GM18907 (cell line): ENCODE measurements around the gene SCPEP1.
"Not testable (repeated sequence)": the region's sequence is repeated elsewhere in the genome, so short reads cannot be mapped to it uniquely, and the experiment has no call there.

Experiments used
- ATAC-seq: cut with Tn5 transposase; IDR thresholded peaks from one replicate; pipeline ENCODE4 v1.9.1; 2021; ENCODE audit warnings: mild to moderate bottlenecking, moderate library complexity; ENCODE audit not compliant: unreplicated experiment

The SCPEP1 gene, protein sequence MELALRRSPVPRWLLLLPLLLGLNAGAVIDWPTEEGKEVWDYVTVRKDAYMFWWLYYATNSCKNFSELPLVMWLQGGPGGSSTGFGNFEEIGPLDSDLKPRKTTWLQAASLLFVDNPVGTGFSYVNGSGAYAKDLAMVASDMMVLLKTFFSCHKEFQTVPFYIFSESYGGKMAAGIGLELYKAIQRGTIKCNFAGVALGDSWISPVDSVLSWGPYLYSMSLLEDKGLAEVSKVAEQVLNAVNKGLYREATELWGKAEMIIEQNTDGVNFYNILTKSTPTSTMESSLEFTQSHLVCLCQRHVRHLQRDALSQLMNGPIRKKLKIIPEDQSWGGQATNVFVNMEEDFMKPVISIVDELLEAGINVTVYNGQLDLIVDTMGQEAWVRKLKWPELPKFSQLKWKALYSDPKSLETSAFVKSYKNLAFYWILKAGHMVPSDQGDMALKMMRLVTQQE

DNA sequence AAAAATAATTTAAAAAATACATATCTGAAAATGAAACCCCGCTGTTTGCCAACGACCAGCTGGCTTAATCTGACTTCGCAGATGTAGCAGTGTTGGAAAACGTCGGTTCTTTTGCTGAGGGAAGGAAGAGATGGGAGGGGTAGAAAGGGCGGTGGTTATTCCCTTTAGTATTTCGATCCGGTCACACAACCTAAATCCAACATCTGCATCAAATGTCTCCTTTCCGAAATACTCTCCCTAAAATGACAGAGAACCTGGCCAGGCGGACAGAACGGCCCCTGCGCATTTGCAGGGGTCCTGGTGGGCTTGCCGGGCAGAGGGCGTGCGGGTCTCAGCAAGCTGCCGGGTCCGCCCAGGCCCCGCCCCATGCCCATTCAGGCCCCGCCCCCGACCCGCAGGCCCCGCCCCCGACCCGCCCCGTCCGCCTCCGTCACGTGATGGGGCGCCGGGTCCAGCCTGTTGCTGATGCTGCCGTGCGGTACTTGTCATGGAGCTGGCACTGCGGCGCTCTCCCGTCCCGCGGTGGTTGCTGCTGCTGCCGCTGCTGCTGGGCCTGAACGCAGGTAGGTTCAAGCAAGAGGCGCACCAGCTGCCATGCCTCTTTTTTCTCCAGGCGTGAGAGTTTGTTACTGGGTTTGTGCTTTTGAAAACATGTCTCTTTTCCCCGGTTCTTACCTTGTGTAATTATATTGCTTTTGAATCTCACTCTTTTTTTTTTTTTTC, at the start of gene SCPEP1:
Gene SCPEP1, plus strand, starts transcription at position 459 of the 723 bp plus-strand sequence. Its CDS starts 29 bp downstream, at position 488.
- ATAC-seq, result peak; percentile 69

DNA sequence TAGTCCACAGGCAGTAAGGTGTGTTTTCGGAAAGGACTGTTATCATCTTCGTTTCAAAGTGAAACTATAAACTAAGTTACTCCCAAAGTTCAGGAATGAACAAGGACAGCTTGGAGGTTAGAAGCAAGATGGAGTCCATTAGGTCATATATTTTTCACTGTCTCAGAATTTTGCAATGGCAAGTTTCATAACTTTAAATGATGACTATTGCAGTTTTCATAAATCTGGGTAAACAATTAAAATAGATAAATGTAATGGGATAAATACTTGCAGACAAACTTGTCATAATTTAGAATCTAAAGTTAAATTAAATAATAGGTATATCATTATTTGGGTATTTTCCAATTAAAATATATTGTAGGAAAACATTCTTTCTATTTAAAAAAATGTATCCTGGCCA, 49.3 kb upstream of the SCPEP1 start:
- no peak for ATAC-seq

DNA sequence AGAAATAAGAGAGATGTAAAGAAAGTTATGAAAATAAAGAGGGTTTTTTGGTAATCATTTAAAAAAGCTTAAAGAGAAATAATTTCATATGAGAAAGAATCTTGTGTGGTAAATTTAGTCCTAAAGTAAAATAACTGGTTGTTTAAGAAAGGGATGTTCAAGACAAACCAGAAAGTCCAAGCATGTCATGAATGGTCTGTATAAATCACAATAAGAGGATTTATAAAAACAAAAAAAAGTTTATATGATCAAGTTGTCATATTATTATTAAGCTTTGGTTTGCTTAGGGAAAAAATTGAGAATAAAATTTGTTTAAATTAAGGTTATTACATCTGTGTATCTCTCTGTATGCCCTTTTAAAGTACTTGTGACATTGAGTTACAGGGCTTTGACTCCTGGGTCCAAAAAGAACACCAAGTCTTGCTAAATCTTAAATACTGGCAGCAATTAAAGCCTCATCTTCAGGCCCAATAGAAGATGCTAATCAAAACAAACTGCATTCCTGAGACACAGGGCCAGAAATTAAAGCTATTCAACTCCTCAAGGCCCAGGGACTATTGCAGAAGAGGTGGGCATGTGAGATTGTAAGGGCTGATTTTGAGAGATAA, 48.5 kb upstream of the SCPEP1 start:
- ATAC-seq, result no peak

DNA sequence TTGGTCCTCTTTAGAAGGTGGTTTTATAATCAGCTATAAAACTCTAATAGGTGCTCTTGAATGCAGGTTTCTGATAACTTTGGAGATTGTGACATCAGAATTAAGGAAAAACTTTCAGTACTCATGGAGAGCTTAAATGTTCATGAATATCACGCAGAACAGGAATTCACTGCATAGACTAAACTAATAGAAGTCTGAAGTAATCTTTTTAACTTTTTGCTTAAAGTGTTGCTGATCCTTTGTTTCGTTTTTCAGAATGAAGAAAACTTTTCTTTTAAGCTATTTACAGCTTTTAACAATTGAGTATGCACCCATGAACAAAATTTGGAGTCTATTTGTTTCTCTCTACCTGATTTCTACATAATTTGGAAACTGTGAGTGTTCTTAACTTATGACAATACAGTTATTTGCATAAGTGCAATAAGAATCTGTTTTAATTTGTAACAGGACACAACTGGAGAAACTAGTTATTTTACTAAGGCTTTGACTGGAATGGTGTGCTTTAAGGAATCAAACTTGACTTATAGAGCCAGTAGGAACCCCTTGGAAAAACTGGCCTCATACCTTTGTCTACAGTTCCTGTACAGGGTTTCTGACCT, 47.1 kb upstream of the SCPEP1 start:
- no peak for ATAC-seq

DNA sequence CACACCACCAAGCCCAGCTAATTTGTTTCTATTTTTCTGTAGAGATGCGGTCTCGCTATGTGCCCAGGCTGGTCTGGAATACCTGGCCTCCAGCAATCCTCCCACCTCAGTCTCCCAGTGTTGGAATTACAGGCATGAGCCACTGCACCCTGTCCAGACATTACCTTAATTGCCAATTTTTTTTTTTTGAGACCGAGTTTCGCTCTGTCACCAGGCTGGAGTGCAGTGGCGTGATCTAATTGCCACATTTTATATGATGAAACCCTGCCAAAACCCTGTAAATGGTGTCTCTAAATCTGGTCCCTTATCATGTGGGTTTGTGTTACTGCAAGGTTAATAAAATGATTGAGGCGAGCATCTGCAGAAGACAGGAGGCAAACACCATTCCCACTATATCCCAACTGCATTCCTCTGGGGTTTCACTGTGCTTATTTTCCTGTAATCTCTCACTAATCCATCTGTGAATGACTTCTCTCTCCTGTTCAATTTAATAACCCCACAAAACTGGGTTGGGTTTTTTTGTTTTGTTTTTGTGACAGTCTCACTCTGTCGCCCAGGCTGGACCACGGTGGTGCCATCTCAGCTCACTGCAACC, 44.7 kb upstream of the SCPEP1 start:
- ATAC-seq, result no peak

DNA sequence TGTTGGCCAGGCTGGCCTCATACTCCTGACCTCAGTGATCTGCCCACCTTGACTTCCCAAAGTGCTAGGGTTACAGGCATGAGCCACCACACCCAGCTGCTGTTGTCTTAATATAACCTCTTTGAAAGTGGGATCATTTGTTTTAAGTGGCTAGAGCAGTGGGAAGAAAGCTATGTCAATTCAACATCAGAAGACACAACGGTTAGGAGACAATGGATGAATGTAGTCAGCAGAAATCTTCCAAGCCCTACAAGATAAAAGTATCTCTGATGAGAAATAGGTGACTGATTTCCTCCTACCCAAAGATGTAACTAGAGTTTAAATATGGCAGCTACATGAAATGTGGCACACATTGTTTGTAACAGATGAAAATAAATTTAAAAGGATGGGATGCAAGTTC, 44.1 kb upstream of the SCPEP1 start:
- ATAC-seq, result no peak

DNA sequence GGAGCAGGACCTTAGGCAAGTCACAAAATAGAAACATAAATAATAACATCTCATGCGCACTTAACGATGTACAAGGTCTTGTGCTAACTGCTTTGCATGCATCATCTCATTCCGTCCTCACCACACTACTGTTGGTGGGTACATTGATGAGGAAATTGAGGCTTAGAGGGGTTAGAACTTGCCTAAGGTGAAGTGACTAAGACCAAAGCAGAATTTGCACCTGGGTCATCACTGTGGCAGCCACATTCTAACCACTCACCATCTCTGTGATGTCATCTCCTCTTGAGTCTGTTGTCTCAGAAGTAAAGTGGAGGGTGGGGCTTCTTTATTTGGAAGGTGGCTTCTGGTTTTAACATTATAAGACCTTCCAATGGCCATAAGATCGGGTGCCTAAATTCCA, 43.7 kb upstream of the SCPEP1 start:
- ATAC-seq, result no peak

DNA sequence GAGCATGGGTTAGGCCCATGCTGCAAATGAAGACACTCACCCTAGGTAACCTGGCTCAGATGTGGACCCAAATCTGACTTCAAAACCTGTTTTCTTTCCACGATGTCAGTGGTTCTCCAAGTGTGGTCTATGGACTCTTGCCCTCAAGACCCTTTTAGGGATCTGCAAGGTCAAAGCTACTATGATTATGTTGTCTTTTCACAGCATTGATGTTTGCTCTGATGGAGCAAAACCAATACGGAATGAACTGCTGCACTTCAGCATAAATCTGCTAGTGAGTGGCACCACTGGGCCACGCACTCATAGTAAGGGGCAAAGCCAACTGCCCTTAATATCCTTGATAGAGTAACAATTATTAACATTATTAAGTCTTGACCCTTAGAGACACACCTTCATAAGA, 42.5 kb upstream of the SCPEP1 start:
- no peak for ATAC-seq

DNA sequence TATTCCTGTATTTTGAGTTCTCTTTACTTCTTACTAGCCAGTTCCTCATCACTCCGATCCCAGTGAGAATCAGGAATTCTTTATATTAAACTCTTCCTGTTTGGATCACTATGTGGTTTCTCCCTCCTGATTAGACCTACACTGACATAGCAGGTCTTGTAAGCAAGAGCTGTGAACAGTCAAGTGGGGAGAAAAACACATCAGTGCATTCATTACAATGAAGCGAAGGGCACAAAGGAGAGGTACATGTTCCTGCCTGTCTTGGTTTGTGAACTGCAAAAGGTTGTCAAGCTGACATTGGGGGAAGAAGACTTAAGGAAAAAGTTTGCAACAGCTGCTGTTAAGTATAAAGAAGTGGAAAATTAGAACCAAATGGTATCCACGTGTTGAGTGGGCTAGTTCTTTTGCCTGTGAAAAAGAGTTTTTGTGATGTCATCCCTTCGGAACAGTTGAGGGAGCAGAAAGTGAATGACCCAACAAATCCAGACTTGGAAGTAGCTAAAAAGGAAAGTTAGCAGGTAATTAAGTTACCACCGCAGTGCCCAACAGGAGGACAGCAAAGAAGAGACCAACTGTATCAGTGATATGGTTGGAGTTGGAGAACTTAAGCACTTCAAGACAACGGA, 41.1 kb upstream of the SCPEP1 start:
- ATAC-seq, result no peak

DNA sequence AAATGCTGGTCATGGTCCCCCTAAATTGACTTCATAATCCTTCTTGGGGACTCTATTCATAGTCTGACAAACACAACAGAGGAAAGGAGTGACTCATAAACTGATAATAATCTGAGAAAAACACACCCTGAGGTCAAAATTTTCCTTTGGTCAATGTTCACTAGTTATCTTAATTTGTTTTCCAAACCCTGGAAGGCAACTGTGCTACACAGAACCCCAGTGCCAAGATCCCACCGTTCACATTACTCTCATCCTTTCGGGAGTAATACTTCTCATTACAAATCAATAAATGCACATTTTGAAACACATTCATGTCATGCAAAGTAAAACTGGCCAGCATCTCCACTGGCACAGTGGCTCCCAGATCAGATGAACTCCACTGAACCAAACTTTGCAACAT, 40.2 kb upstream of the SCPEP1 start:
- ATAC-seq, result no peak

DNA sequence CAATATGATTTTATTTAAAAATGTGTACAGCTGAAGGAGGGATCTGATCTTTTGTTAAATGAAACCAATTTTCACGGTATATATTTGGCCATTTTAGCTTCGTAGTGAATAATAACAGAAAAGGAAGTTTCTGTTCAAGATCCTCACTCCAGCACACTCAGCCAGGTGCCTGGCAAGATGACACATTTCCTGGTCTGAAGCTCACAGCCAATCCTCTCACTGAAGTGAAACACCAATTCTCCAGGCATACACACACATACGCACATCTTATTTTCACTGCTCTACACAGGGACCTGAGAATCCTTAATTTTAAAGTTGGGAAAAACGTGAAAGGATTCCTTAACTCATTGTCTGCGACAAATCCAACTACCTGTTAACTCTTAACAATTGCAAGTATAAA, 39.7 kb upstream of the SCPEP1 start:
- not testable (repeated sequence) for ATAC-seq

DNA sequence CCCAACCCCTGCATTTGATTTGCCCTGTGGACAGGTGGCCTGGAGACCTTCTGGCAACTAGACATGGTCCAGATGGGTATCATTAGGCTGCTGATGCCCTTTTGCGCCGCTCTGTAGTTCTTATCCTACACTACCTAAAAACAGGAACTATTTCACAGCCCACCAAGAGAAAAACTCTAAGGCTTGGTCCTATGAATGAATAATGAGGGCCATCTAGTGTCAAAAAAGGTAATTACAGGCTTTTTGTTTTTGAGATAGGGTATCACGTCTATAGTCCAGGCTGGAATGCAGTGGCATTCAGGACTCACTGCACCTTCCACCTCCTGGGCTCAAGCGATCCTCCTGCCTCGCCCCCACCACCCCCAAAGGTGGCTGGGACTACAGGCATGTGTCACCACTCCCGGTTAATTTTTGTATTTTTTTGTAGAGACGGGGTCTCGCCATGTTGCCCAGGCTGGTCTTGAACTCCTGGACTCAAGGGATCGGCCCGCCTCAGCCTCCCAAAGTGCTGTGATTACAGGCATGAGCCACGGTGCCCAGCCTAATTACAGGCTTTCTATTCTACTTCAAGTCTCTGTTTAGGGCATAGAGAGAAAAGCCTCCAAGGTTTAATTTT, 38.0 kb upstream of the SCPEP1 start:
- ATAC-seq, result peak; percentile 55

DNA sequence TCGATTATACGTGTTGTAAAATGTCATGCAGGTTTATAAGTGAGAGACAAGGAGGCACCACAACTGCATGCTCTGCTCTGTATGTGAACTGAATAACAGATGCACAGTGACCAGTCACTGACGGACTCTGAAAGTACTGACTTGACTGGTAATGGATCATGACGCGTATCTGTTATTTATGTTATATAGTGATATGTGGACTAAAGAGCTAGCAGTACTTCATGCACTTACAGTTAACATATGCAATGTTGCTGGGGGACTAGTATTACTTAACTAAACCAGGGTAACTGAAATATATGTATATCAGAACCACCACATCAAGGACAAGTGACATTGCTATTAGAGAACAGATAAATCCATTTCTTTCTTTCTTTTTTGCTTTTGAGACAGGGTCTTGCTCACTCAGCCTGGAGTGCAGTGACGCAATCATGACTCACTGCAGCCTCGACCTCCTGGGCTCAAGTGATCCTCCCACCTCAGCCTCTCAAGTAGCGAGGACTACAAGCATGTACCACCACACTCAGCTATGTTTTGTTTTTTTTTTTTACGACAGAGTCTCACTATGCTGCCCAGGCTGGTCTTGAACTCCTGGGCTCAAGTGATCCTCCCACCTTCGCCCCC, 34.3 kb upstream of the SCPEP1 start:
- no peak for ATAC-seq

DNA sequence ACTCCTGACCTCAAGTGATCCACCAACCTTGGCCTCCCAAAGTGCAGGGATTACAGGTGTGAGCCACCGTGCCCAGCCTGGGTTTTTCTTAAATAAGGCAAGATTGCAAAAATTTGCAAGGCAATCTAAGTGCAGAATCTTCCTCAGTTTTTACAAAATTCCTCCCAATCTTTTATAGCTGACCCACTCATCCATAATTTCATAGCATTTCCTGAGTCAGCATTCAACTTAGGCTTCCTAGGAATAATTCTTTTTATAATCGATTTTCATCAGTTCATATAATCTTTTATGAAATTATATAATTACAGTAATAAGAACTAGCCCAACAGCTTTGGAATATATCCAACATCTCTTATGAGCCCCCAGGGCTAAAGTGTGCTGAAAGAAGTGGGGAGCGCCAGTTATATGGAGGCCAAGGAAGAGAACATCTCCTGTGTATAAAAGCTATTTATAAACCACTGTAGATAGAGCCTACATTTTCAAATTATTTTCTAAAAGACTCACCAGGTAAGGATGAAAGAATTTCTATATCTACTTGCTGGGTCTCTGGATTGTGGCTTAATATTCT, 31.9 kb upstream of the SCPEP1 start:
- ATAC-seq, result no peak

DNA sequence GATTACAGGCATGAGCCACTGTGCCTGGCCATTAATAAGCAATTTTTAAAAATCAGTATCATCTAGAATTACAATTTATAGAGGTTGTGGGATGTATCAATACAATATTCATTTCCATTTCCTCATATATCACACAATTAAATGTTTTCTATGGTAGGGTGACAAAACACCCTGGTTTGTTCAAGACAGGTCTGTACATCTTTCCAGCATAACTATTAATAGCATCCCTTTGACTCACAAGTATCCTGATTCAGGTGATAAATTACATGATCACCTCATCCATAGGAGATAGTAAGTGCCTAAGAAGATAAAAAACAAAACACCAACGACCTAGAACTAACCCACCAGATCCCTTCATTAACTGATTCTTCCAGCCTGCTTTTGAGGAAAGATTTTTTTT, 30.2 kb upstream of the SCPEP1 start:
- ATAC-seq, result no peak

DNA sequence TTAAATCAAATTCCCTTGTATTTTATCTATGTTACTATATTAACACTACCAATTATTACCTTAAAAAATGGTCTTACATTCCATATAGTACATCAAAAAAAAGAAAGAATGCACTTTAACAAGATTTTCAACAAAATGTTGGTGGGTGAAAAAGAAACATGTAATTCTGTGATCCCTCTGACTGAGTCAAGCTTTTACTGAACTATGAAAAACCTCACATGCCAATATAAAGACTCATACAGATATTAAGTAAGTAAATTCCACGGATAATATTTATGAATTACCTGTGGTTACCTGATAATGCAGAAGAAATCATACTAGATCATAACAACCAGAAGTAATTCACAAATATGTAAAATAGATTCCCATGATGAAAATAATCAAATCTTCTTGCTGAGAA, 29.4 kb upstream of the SCPEP1 start:
- no peak for ATAC-seq

DNA sequence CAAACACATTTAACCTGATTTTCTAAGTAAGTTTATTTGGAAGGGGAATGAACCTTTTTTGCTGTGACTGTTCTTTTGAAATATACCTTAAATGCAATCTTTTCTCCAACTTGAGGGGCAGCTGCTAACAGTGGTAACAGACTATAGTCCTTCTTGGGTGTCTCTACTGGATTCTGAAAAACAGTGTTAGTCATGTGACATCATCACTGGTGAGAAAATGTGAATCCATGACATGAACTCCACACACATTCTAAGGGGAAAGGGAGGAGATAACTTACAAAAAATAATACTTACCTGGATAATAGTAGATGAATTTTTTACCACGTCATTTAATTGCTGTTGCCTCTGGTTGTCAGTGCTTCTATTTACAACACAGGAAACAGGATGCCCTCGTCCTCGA, 28.3 kb upstream of the SCPEP1 start:
- ATAC-seq, result no peak

DNA sequence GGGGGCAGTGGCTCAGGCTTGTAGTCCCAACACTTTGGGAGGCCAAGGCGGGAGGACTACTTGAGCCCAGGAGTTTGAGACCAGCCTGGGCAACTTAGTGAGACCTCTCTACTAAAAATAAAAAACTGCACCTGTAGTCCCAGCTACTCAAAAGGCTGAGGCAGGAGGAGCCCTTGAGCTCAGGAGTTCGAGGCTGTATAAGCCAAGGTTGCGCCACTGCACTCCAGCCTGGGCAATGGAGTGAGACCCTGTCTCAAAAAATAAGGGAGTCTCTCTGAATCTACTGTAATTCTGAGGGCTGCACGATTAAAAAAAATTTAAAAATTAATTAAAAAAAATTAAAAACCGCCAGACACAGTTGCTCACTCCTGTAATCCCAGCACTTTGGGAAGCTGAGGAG, 20.9 kb upstream of the SCPEP1 start:
- ATAC-seq, result no peak
